ENCODE data around the gene NCS1.

NCS1 gene

GRCh38 chr9:130207241-130207992 lies 35.2 kb downstream of the NCS1 start:
- no peak overlapping the region for H3K27ac ChIP-seq (ENCODE audit: low read depth, low read length)

GRCh38 chr9:130208600-130209347 lies 36.6 kb downstream of the NCS1 start:
- Histone ChIP-seq H3K9me3 (ENCODE audit: control insufficient read depth in 5 of 5, low read length in 5 of 5) (no peaks in the 10 kb centered on the region), H3K4me3 (ENCODE audit: low read depth in 1 of 5, low read length in 5 of 5) (no peak overlapping the region), H3K27me3 (ENCODE audit: control insufficient read depth in 5 of 5, insufficient read depth in 4 of 5, low read length in 5 of 5) (peaks cover 0 to 8% (median 4%) of the 10 kb centered on the region in 5 donors), H3K4me1 (ENCODE audit: control insufficient read depth in 5 of 5, insufficient read depth in 5 of 5, low read length in 5 of 5) (no peaks in the 10 kb centered on the region), H3K27ac (ENCODE audit: low read depth, low read length) (no peak overlapping the region), H3K9ac (ENCODE audit: low read length in 5 of 5) (no peak overlapping the region), H3K36me3 (ENCODE audit: control insufficient read depth in 5 of 5, insufficient read depth in 5 of 5, low read length in 5 of 5) (no peaks in the 10 kb centered on the region)

More at GRCh38 chr9:130207241-130207992, 35.2 kb downstream of the NCS1 start:
- Histone ChIP-seq H3K9ac (ENCODE audit: low read length in 5 of 5) (no peak overlapping the region), H3K36me3 (ENCODE audit: control insufficient read depth in 5 of 5, insufficient read depth in 5 of 5, low read length in 5 of 5) (no peaks in the 10 kb centered on the region), H3K27me3 (ENCODE audit: control insufficient read depth in 5 of 5, insufficient read depth in 4 of 5, low read length in 5 of 5) (peaks cover 0 to 8% (median 4%) of the 10 kb centered on the region in 5 donors), H3K4me3 (ENCODE audit: low read depth in 1 of 5, low read length in 5 of 5) (no peak overlapping the region), H3K9me3 (ENCODE audit: control insufficient read depth in 5 of 5, low read length in 5 of 5) (no peaks in the 10 kb centered on the region), H3K4me1 (ENCODE audit: control insufficient read depth in 5 of 5, insufficient read depth in 5 of 5, low read length in 5 of 5) (no peaks in the 10 kb centered on the region)

- Histone ChIP-seq H3K27me3 (ENCODE audit: control insufficient read depth in 5 of 5, insufficient read depth in 4 of 5, low read length in 5 of 5) (peaks cover 0 to 12% (median 4%) of the 10 kb centered on the region in 5 donors), H3K27ac (ENCODE audit: low read depth, low read length) (no peak overlapping the region), H3K4me1 (ENCODE audit: control insufficient read depth in 5 of 5, insufficient read depth in 5 of 5, low read length in 5 of 5) (peaks cover 0 to 3% (median 0%) of the 10 kb centered on the region in 5 donors), H3K9me3 (ENCODE audit: control insufficient read depth in 5 of 5, low read length in 5 of 5) (no peaks in the 10 kb centered on the region), H3K36me3 (ENCODE audit: control insufficient read depth in 5 of 5, insufficient read depth in 5 of 5, low read length in 5 of 5) (no peaks in the 10 kb centered on the region), H3K4me3 (ENCODE audit: low read depth in 1 of 5, low read length in 5 of 5) (no peak overlapping the region), H3K9ac (ENCODE audit: low read length in 5 of 5) (no peak overlapping the region)
These were observed 37.2 kb downstream of the NCS1 start for GRCh38 chr9:130209422-130209821.

GRCh38 chr9:130211548-130212226 lies 39.5 kb downstream of the NCS1 start:
- H3K27ac ChIP-seq (ENCODE audit: low read depth, low read length): no peak overlapping the region
- H3K36me3 ChIP-seq (ENCODE audit: control insufficient read depth in 5 of 5, insufficient read depth in 5 of 5, low read length in 5 of 5): no peaks in the 10 kb centered on the region
- H3K27me3 ChIP-seq (ENCODE audit: control insufficient read depth in 5 of 5, insufficient read depth in 4 of 5, low read length in 5 of 5): peaks cover 0 to 12% (median 4%) of the 10 kb centered on the region in 5 donors
- no peak overlapping the region for H3K4me3 ChIP-seq (ENCODE audit: low read depth in 1 of 5, low read length in 5 of 5)
- no peaks in the 10 kb centered on the region for H3K9me3 ChIP-seq (ENCODE audit: control insufficient read depth in 5 of 5, low read length in 5 of 5)
- no peak overlapping the region for H3K9ac ChIP-seq (ENCODE audit: low read length in 5 of 5)
- peaks cover 0 to 3% (median 0%) of the 10 kb centered on the region in 5 donors for H3K4me1 ChIP-seq (ENCODE audit: control insufficient read depth in 5 of 5, insufficient read depth in 5 of 5, low read length in 5 of 5)

GRCh38 chr9:130212543-130213297 lies 40.5 kb downstream of the NCS1 start:
- Histone ChIP-seq H3K27ac (ENCODE audit: low read depth, low read length) (no peak overlapping the region), H3K36me3 (ENCODE audit: control insufficient read depth in 5 of 5, insufficient read depth in 5 of 5, low read length in 5 of 5) (no peaks in the 10 kb centered on the region), H3K9ac (ENCODE audit: low read length in 5 of 5) (no peak overlapping the region), H3K4me3 (ENCODE audit: low read depth in 1 of 5, low read length in 5 of 5) (no peak overlapping the region), H3K9me3 (ENCODE audit: control insufficient read depth in 5 of 5, low read length in 5 of 5) (no peaks in the 10 kb centered on the region), H3K27me3 (ENCODE audit: control insufficient read depth in 5 of 5, insufficient read depth in 4 of 5, low read length in 5 of 5) (peaks cover 0 to 14% (median 8%) of the 10 kb centered on the region in 5 donors), H3K4me1 (ENCODE audit: control insufficient read depth in 5 of 5, insufficient read depth in 5 of 5, low read length in 5 of 5) (peaks cover 0 to 3% (median 0%) of the 10 kb centered on the region in 5 donors)

- no peaks in the 10 kb centered on the region for H3K9me3 ChIP-seq (ENCODE audit: control insufficient read depth in 5 of 5, low read length in 5 of 5)
- H3K9ac ChIP-seq (ENCODE audit: low read length in 5 of 5): no peak overlapping the region
- H3K36me3 ChIP-seq (ENCODE audit: control insufficient read depth in 5 of 5, insufficient read depth in 5 of 5, low read length in 5 of 5): peaks cover 0 to 4% (median 0%) of the 10 kb centered on the region in 5 donors
- H3K27ac ChIP-seq (ENCODE audit: low read depth, low read length): no peak overlapping the region
- peaks cover 3 to 10% (median 8%) of the 10 kb centered on the region in 5 donors for H3K27me3 ChIP-seq (ENCODE audit: control insufficient read depth in 5 of 5, insufficient read depth in 4 of 5, low read length in 5 of 5)
- H3K4me1 ChIP-seq (ENCODE audit: control insufficient read depth in 5 of 5, insufficient read depth in 5 of 5, low read length in 5 of 5): peaks cover 0 to 3% (median 0%) of the 10 kb centered on the region in 5 donors
- H3K4me3 ChIP-seq (ENCODE audit: low read depth in 1 of 5, low read length in 5 of 5): no peak overlapping the region
These were observed 41.9 kb downstream of the NCS1 start for GRCh38 chr9:130213911-130214761.

- Histone ChIP-seq H3K4me1 (ENCODE audit: control insufficient read depth in 5 of 5, insufficient read depth in 5 of 5, low read length in 5 of 5) (peaks cover 0 to 3% (median 0%) of the 10 kb centered on the region in 5 donors), H3K36me3 (ENCODE audit: control insufficient read depth in 5 of 5, insufficient read depth in 5 of 5, low read length in 5 of 5) (peaks cover 0 to 4% (median 0%) of the 10 kb centered on the region in 5 donors), H3K4me3 (ENCODE audit: low read depth in 1 of 5, low read length in 5 of 5) (no peak overlapping the region), H3K27me3 (ENCODE audit: control insufficient read depth in 5 of 5, insufficient read depth in 4 of 5, low read length in 5 of 5) (peaks cover 3 to 8% (median 7%) of the 10 kb centered on the region in 5 donors), H3K9me3 (ENCODE audit: control insufficient read depth in 5 of 5, low read length in 5 of 5) (no peaks in the 10 kb centered on the region), H3K27ac (ENCODE audit: low read depth, low read length) (no peak overlapping the region), H3K9ac (ENCODE audit: low read length in 5 of 5) (no peak overlapping the region)
These were observed 42.7 kb downstream of the NCS1 start for GRCh38 chr9:130214776-130215340.

DNA sequence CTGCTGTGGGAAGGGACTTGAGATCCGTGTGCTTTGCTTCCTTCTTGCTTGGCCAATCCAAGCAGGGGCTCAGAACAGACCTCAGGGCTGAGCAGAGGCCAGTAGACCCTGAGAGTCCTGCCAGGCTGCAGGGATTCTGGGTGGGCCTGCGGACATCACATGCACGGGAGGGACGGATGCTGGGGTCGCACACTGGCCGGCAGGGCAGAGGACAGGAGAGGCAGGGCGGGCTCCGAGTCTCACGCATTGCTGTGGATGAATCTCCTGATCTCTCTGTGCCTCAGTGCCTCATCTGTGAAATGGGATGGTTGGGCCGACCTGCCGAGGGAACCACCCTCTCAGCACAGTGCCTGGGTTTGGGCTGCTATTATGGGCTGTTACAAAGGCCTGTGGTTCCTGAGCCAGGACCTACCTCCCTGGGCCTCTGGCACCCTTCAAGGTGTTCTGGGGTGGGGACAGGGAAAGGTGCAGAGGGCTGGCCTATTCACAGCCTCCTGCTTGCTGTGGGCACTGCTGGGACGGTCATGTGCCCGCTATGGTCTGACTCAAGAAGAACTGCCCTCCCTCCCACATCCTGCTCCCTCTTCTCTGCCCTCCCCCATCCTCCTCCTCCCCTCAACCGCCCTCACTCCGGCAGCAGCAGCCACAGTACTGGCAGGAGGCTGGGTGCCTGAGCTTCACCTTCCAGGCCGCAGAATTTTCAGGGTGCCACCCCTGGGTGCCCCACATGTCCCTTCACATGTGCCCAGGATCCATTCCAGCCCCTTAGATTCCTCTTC lies 43.3 kb downstream of the NCS1 start:
- Histone ChIP-seq H3K9ac (ENCODE audit: low read length in 5 of 5) (no peak overlapping the region), H3K27me3 (ENCODE audit: control insufficient read depth in 5 of 5, insufficient read depth in 4 of 5, low read length in 5 of 5) (peaks cover 3 to 8% (median 5%) of the 10 kb centered on the region in 5 donors), H3K4me1 (ENCODE audit: control insufficient read depth in 5 of 5, insufficient read depth in 5 of 5, low read length in 5 of 5) (peaks cover 0 to 3% (median 0%) of the 10 kb centered on the region in 5 donors), H3K4me3 (ENCODE audit: low read depth in 1 of 5, low read length in 5 of 5) (no peak overlapping the region), H3K36me3 (ENCODE audit: control insufficient read depth in 5 of 5, insufficient read depth in 5 of 5, low read length in 5 of 5) (peaks cover 0 to 4% (median 0%) of the 10 kb centered on the region in 5 donors), H3K27ac (ENCODE audit: low read depth, low read length) (no peak overlapping the region), H3K9me3 (ENCODE audit: control insufficient read depth in 5 of 5, low read length in 5 of 5) (no peaks in the 10 kb centered on the region)
